KOPT-K1 (cell line): ENCODE results near the gene ALOX15.
"Not testable (repeated sequence)": the region's sequence is repeated elsewhere in the genome, so short reads cannot be mapped to it uniquely, and the experiment has no call there.

Experiments used
- H3K27ac ChIP-seq: fragments of 200-600 bp; sonication (generic); 2 replicates; pipeline ENCODE4 v1.5.1; 2016; ENCODE audit warnings: antibody characterized with exemption, mild to moderate bottlenecking, low read depth, low read length; ENCODE audit not compliant: poor library complexity, severe bottlenecking
- H3K36me3 ChIP-seq: fragments of 200-600 bp; sonication (generic); 2 replicates; pipeline ENCODE4 v1.5.1; 2017; ENCODE audit warnings: antibody characterized with exemption, mild to moderate bottlenecking, low read length, moderate library complexity; ENCODE audit not compliant: insufficient read depth
- H3K9me3 ChIP-seq: fragments of 200-600 bp; sonication (generic); 2 replicates; pipeline ENCODE4 v1.5.1; 2017; ENCODE audit warnings: antibody characterized with exemption, low read length, mild to moderate bottlenecking; ENCODE audit not compliant: insufficient read depth, poor library complexity, severe bottlenecking

The ALOX15 gene

DNA sequence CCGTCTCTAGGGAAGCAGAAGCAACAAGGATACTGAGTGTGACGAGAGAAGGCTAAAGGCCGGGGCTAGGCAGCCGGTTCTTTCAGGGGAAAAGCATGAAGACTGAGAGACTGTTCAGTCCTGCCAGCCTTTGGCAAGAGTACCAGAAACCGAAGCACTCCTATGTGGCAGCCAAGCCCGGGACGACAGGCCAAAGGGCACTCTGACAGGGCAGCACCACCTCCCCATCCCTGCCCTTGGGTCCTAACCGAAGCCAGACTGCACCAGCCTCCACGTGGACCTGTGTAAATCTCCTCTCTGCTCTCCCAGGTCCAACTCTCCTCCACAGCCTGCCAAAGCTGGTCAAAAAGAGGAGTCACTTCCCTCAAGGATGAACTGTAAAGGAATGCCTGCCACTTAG, 23.5 kb upstream of the ALOX15 start:
- Histone ChIP-seq H3K27ac (no peak overlapping the region), H3K9me3 (no peaks in the 10 kb centered on the region), H3K36me3 (peaks cover 3% of the 10 kb centered on the region)

DNA sequence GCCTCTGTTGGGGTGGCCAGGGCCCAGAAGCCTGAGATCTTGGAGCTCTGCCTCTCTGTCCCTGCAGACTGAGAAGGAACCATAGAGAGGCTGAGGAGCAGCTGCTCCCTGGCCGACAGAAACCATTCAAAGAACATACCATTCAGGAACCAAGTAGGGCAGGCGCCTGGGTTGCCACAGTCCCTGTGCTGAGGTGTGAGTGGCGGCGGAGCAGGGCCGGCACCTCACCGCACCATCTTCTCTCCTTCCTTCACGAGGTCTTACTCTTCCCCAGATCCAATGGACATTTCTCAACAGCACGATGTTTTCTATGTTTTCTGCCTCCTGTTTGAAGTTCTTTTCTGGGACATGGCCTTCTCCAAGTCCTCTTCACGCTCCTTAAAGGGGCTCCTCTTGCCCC, 22.8 kb upstream of the ALOX15 start:
- no peaks in the 10 kb centered on the region for H3K36me3 ChIP-seq
- H3K9me3 ChIP-seq: no peaks in the 10 kb centered on the region
- no peak overlapping the region for H3K27ac ChIP-seq

DNA sequence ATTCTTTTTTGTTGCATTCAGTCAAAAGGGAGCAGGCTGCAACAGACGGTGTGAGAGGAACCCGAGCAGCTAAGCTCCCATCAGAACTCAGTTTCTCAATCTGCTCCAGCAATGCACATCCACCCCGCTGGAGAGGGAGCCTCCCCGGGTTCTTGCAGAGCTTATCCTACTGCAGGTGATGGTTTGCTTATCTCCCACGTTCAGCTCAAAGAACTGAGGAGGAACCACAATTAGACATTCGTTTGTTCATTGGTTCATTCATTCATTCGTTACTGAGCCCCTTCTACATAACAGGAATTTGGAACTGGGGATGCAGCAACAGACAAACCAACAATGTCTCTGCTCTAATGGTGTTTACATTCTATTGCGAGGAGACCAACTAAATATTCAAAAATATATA, 22.2 kb upstream of the ALOX15 start:
- Histone ChIP-seq H3K9me3 (no peaks in the 10 kb centered on the region), H3K36me3 (no peaks in the 10 kb centered on the region), H3K27ac (no peak overlapping the region)

DNA sequence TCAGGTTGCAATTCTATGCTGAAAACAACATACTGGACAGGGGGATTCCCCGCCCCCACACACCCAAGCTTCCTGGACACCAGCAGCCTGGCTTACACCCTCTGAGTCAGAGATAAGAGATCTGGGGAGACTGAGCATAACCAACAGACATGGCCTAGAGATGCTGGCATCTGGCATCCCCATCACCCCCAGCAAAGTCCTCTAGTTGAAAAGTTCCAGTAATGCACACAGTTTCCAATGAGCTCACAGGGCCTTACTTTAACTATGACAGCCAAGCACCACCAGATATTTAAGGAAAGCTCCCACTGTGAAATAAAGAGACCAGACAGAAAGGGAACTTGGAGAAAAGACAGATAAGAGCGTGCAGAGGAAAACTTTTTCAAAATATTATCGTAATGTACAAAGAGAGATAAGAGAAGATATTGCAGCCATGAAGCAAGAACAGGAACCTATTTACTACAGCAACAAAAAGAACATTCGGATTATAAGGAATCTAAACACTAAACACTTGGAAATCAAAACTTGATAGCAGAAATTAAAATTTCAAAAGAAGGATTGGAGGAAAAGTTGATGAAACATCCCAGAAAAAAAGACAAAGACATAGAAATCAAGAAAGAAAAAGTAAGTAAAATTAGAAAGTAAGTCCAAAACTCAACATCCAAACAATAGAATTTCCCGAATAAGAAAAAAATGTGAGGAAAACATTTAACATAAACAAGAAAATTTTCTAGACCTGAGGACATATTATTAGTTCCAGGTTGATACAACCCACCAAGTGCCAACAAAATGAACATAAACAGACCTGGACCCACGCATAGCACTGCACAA, 17.2 kb upstream of the ALOX15 start:
- H3K9me3 ChIP-seq: no peaks in the 10 kb centered on the region
- no peaks in the 10 kb centered on the region for H3K36me3 ChIP-seq
- no peak overlapping the region for H3K27ac ChIP-seq

DNA sequence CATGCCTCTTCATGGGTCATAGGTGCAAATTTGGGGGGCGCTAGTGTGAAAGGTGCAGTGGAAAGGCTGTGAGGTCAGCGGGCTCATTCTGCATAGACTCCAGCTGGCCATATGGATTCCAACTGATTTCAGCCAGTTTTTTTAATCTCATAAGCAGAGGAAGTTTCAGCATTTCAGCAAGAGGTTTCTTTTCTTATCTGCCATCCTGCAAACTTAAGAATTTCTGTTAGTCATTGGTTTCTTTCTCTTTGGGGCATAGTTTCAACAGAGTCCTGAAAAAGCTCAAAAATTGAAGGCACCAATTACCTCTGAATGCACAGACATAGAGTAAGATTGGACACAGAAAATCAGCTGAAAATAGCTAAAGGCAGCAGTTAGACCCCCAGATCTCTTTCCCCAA, 16.2 kb upstream of the ALOX15 start:
- Histone ChIP-seq H3K9me3 (no peaks in the 10 kb centered on the region), H3K27ac (no peak overlapping the region), H3K36me3 (no peaks in the 10 kb centered on the region)

DNA sequence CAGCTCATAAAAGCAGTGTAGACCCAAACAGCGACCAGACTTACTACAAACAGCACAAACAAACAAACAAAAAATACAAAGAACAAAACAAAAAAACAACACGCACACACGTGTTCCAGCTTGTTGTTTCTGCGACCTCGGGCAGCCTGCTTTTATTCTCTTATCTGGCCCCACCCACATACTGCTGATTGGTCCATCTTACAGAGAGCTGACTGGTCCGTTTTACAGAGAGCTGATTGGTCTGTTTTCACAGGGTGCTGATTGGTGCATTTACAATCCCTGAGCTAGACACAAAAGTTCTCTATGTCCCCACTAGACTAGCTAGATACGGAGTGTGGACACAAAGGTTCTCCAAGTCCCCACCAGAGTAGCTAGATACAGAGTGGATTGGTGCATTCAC, 14.5 kb upstream of the ALOX15 start:
- H3K9me3 ChIP-seq, H3K27ac ChIP-seq, H3K36me3 ChIP-seq: not testable (repeated sequence)

DNA sequence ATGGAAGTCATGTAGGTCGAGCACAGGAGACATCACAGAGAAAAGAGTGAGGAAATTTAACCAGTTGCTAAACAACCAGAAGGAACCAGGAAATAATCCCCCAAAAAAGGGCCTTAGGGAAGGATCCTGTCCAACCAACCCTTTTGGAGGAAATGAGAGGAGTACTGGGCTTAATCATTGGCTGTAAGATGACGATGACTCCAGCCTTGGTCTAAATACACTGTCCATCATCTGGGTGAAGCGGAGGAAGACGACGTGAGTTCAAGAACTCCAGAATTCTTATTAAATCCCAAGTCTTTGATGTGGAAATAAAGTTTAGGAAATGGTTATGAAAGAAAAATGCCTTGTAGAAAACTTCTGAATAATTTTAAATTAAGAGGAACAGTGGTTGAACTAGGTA, 11.5 kb upstream of the ALOX15 start:
- Histone ChIP-seq H3K9me3 (no peaks in the 10 kb centered on the region), H3K27ac (no peak overlapping the region), H3K36me3 (no peaks in the 10 kb centered on the region)

DNA sequence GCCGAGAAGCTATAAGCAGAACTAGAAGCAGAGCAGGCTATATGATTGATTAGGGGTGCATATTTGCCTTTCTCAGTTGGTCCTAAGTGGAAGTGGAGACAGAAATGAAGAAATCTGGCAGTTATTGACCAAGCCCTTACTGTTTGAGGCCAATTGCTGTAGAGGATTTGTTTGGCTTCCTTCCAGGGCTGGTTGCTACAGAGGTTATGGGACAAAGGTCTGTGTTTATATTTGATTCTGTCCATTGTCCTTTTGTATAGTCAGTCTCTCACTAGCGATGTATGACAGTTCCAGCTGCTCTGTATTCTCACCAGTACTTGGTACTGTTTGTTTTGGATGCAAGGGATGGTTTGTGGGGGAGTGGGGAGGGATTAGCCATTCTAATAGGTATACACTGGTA, 7.3 kb upstream of the ALOX15 start:
- Histone ChIP-seq H3K9me3 (no peaks in the 10 kb centered on the region), H3K27ac (no peak overlapping the region), H3K36me3 (no peaks in the 10 kb centered on the region)

DNA sequence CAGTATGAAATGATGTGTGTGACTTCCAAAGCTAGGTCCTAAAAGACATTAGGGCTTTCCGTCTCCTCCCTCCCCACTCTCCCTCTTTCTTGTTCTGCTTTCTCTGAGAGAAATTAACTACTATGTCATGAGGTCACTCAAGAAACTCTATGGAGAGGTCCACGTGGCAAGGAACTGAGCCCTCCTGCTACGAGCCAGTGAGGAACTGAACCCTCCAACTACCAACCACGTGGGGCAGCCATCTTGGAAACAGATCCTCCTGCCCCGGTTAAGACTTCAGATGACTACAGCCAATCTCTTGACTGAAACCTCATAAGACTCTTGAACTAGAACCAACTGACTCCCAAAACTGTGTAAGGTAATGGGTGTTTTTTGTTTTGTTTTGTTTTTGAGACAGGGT, 4.2 kb upstream of the ALOX15 start:
- Histone ChIP-seq H3K27ac (no peak overlapping the region), H3K36me3 (no peaks in the 10 kb centered on the region), H3K9me3 (no peaks in the 10 kb centered on the region)

DNA sequence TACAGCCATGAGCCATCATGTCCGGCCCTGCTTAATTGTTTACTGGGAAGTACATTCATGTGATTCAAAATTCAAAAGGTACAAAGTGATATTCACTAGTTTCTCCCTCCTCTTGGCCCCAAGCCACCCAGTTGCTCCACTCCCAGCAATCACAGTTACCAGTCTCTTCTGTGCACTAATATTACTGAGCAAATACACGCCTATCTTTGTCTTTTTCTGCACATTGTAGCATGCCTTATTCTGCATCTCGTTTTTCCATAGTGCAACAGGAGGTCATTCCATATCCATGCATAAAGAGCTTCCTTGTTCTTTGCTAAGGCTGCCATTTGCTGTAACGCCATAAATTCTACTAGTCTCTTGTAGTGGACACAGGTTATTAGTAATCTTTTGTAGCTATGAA, 2.2 kb upstream of the ALOX15 start:
- Histone ChIP-seq H3K27ac (no peak overlapping the region), H3K36me3 (no peaks in the 10 kb centered on the region), H3K9me3 (no peaks in the 10 kb centered on the region)

DNA sequence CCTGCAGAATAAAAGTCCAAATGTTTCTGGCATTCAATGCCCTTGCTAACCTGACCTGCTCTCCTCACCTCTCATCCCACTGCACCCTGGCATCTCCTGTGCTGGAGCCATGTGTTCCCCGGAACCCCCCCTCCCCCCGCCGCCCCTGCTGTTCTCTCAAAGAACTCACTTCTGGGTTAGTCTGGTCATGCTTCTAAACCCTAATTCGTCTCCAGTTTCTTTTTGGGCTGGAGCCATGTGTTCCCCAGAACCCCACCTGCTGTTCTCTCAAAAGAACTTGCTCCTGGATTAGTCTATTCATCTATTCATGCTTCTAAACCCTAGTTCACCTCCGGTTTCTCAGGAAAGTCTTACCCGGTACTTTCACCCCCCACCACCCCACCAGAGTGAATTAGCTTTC, 808 bp upstream of the ALOX15 start:
- Histone ChIP-seq H3K9me3 (no peaks in the 10 kb centered on the region), H3K36me3 (no peaks in the 10 kb centered on the region), H3K27ac (no peak overlapping the region)

DNA sequence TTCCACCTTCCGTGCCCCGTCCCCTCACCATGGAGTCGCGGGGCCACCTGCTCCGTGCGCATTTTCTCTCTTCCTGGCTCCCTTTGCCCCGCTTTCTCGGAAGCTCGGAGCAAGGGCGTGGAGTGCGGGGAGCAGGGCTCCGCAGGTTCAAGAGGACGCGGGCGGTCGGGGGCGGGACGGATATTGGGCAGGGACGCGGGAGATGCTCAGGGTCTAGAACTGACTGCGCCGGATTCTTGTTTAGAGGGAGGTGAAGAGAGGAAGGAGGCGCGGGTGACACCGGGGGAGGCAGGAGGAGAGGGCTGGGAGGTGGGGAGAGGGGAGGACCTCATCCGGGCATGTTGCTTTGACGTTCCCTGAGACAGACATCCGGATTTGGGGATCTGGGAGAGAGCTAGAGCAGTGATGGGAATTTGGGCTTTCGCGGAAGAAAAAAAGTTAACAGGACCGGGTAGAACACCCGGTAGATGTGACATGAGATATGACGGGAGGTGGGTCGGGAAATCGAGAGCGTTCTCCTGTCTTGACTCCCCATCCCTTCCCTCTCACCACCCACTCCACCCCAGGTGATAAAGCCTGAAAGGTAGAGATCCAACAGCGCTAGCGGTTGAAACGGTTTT, 799 bp downstream of the ALOX15 start:
- H3K9me3 ChIP-seq, H3K27ac ChIP-seq, H3K36me3 ChIP-seq: not testable (repeated sequence)

DNA sequence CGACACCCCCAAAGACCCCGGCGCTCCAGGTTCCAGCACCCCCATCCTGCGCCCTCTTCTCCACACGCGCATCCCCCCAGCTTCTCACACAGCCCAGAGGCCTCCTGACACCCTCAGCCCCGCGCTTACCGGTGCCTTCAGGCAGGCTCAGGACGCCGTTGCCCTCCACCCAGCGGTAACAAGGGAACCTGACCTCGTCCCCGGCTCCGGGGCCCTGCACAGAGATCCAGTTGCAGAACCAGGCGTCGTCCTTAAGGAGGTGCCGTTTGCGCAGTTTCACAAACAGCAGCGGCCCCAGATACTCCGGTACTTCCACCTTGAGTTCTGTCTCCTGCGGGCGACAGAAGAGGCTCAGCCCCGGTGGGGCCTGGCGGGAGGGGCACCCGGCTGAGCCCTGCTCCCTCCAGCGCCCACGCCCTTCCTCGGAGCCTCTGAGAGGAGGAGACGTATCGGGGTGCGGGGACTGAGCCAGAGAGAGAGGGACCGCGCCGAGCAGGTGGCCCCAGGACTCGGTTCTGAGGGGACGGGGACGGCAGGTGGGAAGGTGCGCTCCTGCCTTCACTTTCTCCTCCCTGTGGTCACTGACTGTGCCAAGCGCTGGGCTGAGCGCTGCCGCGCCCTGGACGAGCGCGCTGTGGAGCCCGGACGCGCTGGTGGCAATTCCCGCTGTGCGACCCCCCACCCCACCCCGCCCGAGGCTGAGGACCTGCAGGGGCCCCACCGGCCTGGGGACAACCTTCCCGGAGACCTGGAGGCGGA, 2.0 kb downstream of the ALOX15 start:
- H3K9me3 ChIP-seq, H3K36me3 ChIP-seq, H3K27ac ChIP-seq: not testable (repeated sequence)

DNA sequence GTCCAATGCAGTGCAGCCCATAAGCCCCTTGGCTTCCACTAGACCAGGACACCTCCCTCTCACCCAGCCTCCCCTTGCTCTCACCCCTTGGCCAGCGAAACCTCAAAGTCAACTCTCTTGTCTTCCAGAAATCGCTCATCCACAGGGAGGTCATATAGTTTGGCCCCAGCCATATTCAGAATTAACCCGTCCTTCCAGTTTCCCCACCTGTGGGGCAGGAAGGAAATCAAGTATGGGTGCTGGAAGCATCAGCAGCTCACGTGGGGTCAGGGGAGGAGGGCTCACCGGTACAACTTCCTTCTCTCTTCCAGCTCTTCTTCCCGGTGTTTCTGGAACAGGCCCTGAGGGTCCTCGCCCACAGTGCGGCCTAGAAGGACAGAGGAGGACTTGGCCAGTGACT, 2.7 kb downstream of the ALOX15 start:
- not testable (repeated sequence) for H3K27ac ChIP-seq, H3K9me3 ChIP-seq, H3K36me3 ChIP-seq

DNA sequence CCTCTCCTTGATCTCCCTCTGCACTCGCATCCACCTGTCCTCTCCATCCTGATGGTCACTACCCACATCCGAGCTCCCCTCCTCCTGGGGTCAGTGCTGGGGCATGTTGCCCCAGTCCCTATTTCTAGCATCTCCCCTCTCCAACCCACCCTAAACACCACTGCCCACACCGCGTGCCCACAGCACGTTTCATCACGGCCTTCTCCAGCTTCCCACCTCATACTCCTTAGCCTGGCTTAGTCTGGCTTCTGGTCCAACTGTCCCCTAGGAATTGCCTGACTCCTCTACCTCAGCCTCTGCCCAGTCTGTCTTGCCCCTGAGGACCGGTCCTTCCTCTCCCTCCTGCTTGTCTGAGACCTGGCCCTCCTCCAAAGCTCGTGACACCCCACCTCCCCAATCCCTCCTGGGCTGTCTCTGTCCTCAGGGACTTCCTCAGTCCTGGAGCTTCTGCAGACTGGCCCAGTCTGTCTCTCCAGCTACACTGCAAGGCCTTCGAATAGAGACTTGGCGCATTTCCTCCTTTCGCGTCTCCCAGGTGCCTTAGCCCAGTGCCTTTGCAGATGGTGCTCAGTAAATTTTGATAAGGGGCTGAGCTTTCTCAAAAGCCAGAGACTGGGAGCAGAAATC, 4.9 kb downstream of the ALOX15 start:
- H3K9me3 ChIP-seq: no peaks in the 10 kb centered on the region
- H3K27ac ChIP-seq: no peak overlapping the region
- H3K36me3 ChIP-seq: no peaks in the 10 kb centered on the region
